ENCODE data around the gene RPL13. TPM values are rescaled to one million over a fixed set of nuclear protein-coding genes. Genes with fewer than 3 reads are reported as not detected.

RPL13 gene
- total RNA-seq, 1 experiment from 2014 or later, result 2,157 TPM

DNA sequence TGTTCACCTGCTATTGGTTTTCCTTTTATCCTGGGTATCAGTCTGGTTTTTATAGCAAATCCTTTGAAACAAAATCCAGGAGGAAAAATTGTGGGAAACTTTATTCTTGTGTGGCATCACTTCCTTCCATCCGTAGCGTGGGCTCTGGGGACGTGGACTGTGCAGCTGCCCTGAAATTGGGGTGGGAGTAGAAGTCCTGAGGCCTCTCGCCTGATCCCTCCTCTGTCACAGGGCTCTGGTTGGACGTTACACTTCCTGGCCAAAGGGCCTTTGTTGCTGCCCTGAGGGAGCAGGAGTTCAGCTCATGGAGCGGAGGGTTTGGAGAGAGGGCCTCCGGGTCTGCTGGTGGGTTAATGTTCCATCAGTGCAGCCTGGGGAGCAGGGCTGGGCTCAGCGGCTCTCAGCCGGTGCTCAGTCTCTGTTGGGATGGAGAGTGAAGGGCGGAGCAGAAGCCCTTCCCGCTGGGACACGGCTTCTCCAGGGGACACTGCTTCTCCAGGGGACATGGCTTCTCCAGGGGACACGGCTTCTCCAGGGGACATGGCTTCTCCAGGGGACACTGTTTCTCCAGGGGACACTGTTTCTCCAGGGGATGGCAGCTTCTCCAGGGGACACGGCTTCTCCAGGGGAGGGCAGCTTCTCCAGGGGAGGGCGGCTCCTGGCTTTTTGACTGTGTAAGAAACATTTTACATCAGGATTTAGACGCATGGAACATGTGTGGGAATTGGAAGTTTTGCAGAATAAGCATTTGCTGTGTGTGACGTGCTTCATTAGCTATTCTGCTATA, 15.2 kb upstream of the RPL13 start:
- Histone ChIP-seq H3K18ac (ENCODE audit: insufficient read length, low read depth, low read length) (no peak overlapping the region), H3K27ac (ENCODE audit: insufficient read length, low read depth, low read length) (no peak overlapping the region), H4K8ac (replicated peaks; ENCODE audit: insufficient read length, low read depth, low read length) (no peak overlapping the region), H3K9ac (ENCODE audit: extremely low read depth, insufficient read length, low read length) (no peak overlapping the region), H2BK15ac (ENCODE audit: low read depth, low read length) (no peak overlapping the region), H3K4me2 (ENCODE audit: insufficient read depth, insufficient read length, low read length) (no peak overlapping the region), H3K27me3 (ENCODE audit: insufficient read depth, low read length) (no peaks in the 10 kb centered on the region), H3K56ac (ENCODE audit: insufficient read length, low read depth, low read length) (no peak overlapping the region), H2BK12ac (ENCODE audit: insufficient read length, low read depth, low read length) (no peak overlapping the region), H4K91ac (ENCODE audit: insufficient read length, low read depth, low read length) (no peak overlapping the region), H3T11ph (ENCODE audit: low read length) (no peak overlapping the region), H2BK5ac (ENCODE audit: insufficient read length, low read length) (no peak overlapping the region), H3K4me1 (ENCODE audit: insufficient read depth, low read length) (no peaks in the 10 kb centered on the region), H4K20me1 (ENCODE audit: control insufficient read depth, insufficient read depth, insufficient read length) (no peaks in the 10 kb centered on the region), H4K5ac (ENCODE audit: insufficient read length, low read depth, low read length) (no peak overlapping the region), H2AFZ (ENCODE audit: low read length) (no peak overlapping the region), H3K14ac (ENCODE audit: insufficient read depth, low read length) (no peak overlapping the region), H3K23ac (ENCODE audit: insufficient read length, low read depth, low read length) (no peak overlapping the region), H3K79me1 (ENCODE audit: insufficient read depth, low read depth, low read length, poor library complexity, severe bottlenecking) (no peaks in the 10 kb centered on the region), H3K9me3 (ENCODE audit: control insufficient read depth, low read depth, low read length) (no peaks in the 10 kb centered on the region), H2BK120ac (ENCODE audit: low read depth, low read length, poor library complexity, severe bottlenecking) (no peak overlapping the region), H3K4ac (ENCODE audit: low read depth, low read length) (no peak overlapping the region), H3K23me2 (ENCODE audit: insufficient read length, low read depth, low read length, poor library complexity, severe bottlenecking) (no peaks in the 10 kb centered on the region), H2BK20ac (ENCODE audit: low read depth, low read length, poor library complexity, severe bottlenecking) (no peak overlapping the region), H2AK5ac (ENCODE audit: insufficient read length, low read length) (no peak overlapping the region), H3K79me2 (ENCODE audit: insufficient read depth, low read length) (no peaks in the 10 kb centered on the region)
- no peaks in the 10 kb centered on the region for H3K27me3 Mint-ChIP-seq (ENCODE audit: low read depth)
- no peak for DNase-seq
- H3K36me3 Mint-ChIP-seq (ENCODE audit: insufficient read depth in 1 of 3, low read depth in 3 of 3), result peaks cover 15 to 68% (median 67%) of the 10 kb centered on the region in 3 experiments; a peak in 5 of 7 replicates
- TF ChIP-seq, protein P1, sequence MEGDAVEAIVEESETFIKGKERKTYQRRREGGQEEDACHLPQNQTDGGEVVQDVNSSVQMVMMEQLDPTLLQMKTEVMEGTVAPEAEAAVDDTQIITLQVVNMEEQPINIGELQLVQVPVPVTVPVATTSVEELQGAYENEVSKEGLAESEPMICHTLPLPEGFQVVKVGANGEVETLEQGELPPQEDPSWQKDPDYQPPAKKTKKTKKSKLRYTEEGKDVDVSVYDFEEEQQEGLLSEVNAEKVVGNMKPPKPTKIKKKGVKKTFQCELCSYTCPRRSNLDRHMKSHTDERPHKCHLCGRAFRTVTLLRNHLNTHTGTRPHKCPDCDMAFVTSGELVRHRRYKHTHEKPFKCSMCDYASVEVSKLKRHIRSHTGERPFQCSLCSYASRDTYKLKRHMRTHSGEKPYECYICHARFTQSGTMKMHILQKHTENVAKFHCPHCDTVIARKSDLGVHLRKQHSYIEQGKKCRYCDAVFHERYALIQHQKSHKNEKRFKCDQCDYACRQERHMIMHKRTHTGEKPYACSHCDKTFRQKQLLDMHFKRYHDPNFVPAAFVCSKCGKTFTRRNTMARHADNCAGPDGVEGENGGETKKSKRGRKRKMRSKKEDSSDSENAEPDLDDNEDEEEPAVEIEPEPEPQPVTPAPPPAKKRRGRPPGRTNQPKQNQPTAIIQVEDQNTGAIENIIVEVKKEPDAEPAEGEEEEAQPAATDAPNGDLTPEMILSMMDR (conservative IDR thresholded peaks at IDR 0.05), result no peak
- no peaks in the 10 kb centered on the region for H3K4me1 Mint-ChIP-seq
- no peaks in the 10 kb centered on the region for H3K9me3 Mint-ChIP-seq
- peak overlapping the region in 1 of 3 experiments; percentile 40; a peak in 2 of 7 replicates for H3K27ac Mint-ChIP-seq
- WGBS (ENCODE audit: extremely low coverage, insufficient read length, low lambda C conversion rate), result no CpG with 5 or more reads among the region's 17 CpGs
- H3K4me3 Mint-ChIP-seq, result no peak overlapping the region
